ENCODE data around the gene SMAD7. TPM values are rescaled to one million over a fixed set of nuclear protein-coding genes. Genes with fewer than 3 reads are reported as not detected.

The SMAD7 gene
- total and polyA plus RNA-seq, 10 of the 15 experiments (the other 5 are each of a cell fraction or from before 2014, with no cell fraction given): 1.3 to 22.5 (median 8.0) TPM

- no peak for TF ChIP-seq HCFC1 (IDR thresholded peaks at IDR 0.05; ENCODE audit: low read length)
- TF ChIP-seq MTA2 (IDR thresholded peaks at IDR 0.05; ENCODE audit: low read depth): peak; percentile 65; the same call in 1 of the 2 replicates
- TF ChIP-seq GABPA (IDR thresholded peaks at IDR 0.05; ENCODE audit: low read depth): peak; percentile 47; the same call in 1 of the 2 replicates
- TF ChIP-seq, protein P1, sequence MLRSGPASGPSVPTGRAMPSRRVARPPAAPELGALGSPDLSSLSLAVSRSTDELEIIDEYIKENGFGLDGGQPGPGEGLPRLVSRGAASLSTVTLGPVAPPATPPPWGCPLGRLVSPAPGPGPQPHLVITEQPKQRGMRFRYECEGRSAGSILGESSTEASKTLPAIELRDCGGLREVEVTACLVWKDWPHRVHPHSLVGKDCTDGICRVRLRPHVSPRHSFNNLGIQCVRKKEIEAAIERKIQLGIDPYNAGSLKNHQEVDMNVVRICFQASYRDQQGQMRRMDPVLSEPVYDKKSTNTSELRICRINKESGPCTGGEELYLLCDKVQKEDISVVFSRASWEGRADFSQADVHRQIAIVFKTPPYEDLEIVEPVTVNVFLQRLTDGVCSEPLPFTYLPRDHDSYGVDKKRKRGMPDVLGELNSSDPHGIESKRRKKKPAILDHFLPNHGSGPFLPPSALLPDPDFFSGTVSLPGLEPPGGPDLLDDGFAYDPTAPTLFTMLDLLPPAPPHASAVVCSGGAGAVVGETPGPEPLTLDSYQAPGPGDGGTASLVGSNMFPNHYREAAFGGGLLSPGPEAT (IDR thresholded peaks at IDR 0.05; ENCODE audit: low read depth): peak; percentile 88
- TF ChIP-seq MEF2A (IDR thresholded peaks at IDR 0.05; ENCODE audit: insufficient read depth, low read depth, low read length): peak; percentile 83
- peak; percentile 18; the same call in 1 of the 2 replicates for TF ChIP-seq RAD51 (IDR thresholded peaks at IDR 0.05)
- peak; percentile 60; the same call in 1 of the 2 replicates for TF ChIP-seq FOXM1 (IDR thresholded peaks at IDR 0.05; ENCODE audit: low read depth, low read length)
- TF ChIP-seq MYB (IDR thresholded peaks at IDR 0.05; ENCODE audit: borderline replicate concordance, low read depth, low read length): peak; percentile 56; the same call in 1 of the 2 replicates
- TF ChIP-seq PML (IDR thresholded peaks at IDR 0.05; ENCODE audit: low read length): 0 out of 2 replicates have a peak, but pooled peaks have one; percentile 70
- no peak for TF ChIP-seq SRF (IDR thresholded peaks at IDR 0.05; ENCODE audit: low read depth in 2 of 2, low read length in 2 of 2)
- TF ChIP-seq NFIC (IDR thresholded peaks at IDR 0.05; ENCODE audit: low read depth, low read length): peak; percentile 86
- no peak for TF ChIP-seq RFX5 (IDR thresholded peaks at IDR 0.05; ENCODE audit: low read depth, low read length)
- TF ChIP-seq BACH1 (IDR thresholded peaks at IDR 0.05; ENCODE audit: borderline replicate concordance): 0 out of 2 replicates have a peak, but pooled peaks have one; percentile 37
- TF ChIP-seq POLR2AphosphoS5 (IDR thresholded peaks at IDR 0.05; ENCODE audit: low read length): no peak
- TF ChIP-seq CREM (IDR thresholded peaks at IDR 0.05; ENCODE audit: low read depth): no peak
- peak; percentile 38 for TF ChIP-seq CHD2 (IDR thresholded peaks at IDR 0.05; ENCODE audit: borderline replicate concordance, low read depth, low read length)
- peak in 1 of 2 experiments; percentile 40; a peak in 1 of 4 replicates for TF ChIP-seq ETV6 (conservative IDR thresholded peaks at IDR 0.05 in 1 of 2, IDR thresholded peaks at IDR 0.05 in 1 of 2; ENCODE audit: borderline replicate concordance in 1 of 2, low read depth in 1 of 2)
Observed at GRCh38 chr18:48934723-48935432, 15.9 kb downstream of the SMAD7 start (continued).
